Measurements from ENCODE around the gene PIEZO2. TPM values are rescaled to one million over a fixed set of nuclear protein-coding genes. Genes with fewer than 3 reads are reported as not detected.

The PIEZO2 gene
- total and polyA plus RNA-seq, 2 donors (not counting 1 experiment from before 2014, with no cell fraction given), result not detected

- Histone ChIP-seq H3K36me3 (replicated peaks in 1 of 2; ENCODE audit: control extremely low read depth in 1 of 2, control insufficient read depth in 1 of 2, extremely low read depth in 1 of 2, insufficient read depth in 2 of 2, low read length in 1 of 2) (no peaks in the 10 kb centered on the region), H3K27me3 (replicated peaks in 1 of 4; ENCODE audit: control extremely low read depth in 1 of 4, control insufficient read depth in 3 of 4, insufficient read depth in 4 of 4, low read length in 3 of 4) (no peaks in the 10 kb centered on the region), H3K27ac (ENCODE audit: low read length in 2 of 2) (no peak overlapping the region), H3K9me3 (ENCODE audit: control extremely low read depth in 1 of 3, control insufficient read depth in 2 of 3, insufficient read depth in 1 of 3, low read length in 2 of 3) (peaks cover 4 to 21% (median 5%) of the 10 kb centered on the region in 3 donors), H3K4me3 (ENCODE audit: control extremely low read depth in 1 of 5, extremely low read depth in 1 of 5, insufficient read depth in 1 of 5, low read depth in 2 of 5, low read length in 4 of 5) (no peak overlapping the region), H3K4me2 (replicated peaks; ENCODE audit: low read depth, low read length, poor library complexity, severe bottlenecking) (no peak overlapping the region), H3K9ac (ENCODE audit: low read length) (no peak overlapping the region), H3K79me2 (ENCODE audit: control insufficient read depth, insufficient read depth, low read length) (no peaks in the 10 kb centered on the region), H3K4me1 (ENCODE audit: control insufficient read depth in 2 of 2, insufficient read depth in 2 of 2, low read length in 2 of 2) (no peaks in the 10 kb centered on the region), H2AFZ (ENCODE audit: insufficient read depth, low read depth, low read length, poor library complexity, severe bottlenecking) (no peak overlapping the region), H4K20me1 (ENCODE audit: control insufficient read depth, insufficient read depth, low read length, poor library complexity, severe bottlenecking) (no peaks in the 10 kb centered on the region)
- POLR2A ChIA-PET, result no interaction called here
- no CpG with 5 or more reads among the region's 2 CpGs for WGBS (ENCODE audit: insufficient coverage)
- Mint-ChIP-seq H3K9me3 (ENCODE audit: insufficient read depth) (peaks cover 12% of the 10 kb centered on the region), H3K27ac (no peak overlapping the region), H3K4me1 (no peaks in the 10 kb centered on the region), H3K27me3 (no peaks in the 10 kb centered on the region), H3K4me3 (no peak overlapping the region)
- CTCF ChIA-PET, result no interaction called here
- intact Hi-C loops (cut with micrococcal nuclease), result no loop called here
- TF ChIP-seq EZH2 (IDR thresholded peaks at IDR 0.05; ENCODE audit: borderline replicate concordance, insufficient read depth, low read depth, low read length, poor library complexity, severe bottlenecking) (no peak), CTCF (IDR thresholded peaks at IDR 0.05) (no peak)
- ATAC-seq (ENCODE audit: low read depth), result no peak
- no peak for DNase-seq
These were observed 163.7 kb downstream of the PIEZO2 start for GRCh38 chr18:10985689-10986088.

GRCh38 chr18:10979411-10979810, 170.0 kb downstream of the PIEZO2 start:
- ChIA-PET POLR2A (no interaction called here), CTCF (no interaction called here)
- Histone ChIP-seq H3K9ac (ENCODE audit: low read length) (no peak overlapping the region), H3K4me1 (ENCODE audit: control insufficient read depth in 2 of 2, insufficient read depth in 2 of 2, low read length in 2 of 2) (no peaks in the 10 kb centered on the region), H3K4me3 (ENCODE audit: control extremely low read depth in 1 of 5, extremely low read depth in 1 of 5, insufficient read depth in 1 of 5, low read depth in 2 of 5, low read length in 4 of 5) (no peak overlapping the region), H4K20me1 (ENCODE audit: control insufficient read depth, insufficient read depth, low read length, poor library complexity, severe bottlenecking) (no peaks in the 10 kb centered on the region), H3K27ac (ENCODE audit: low read length in 2 of 2) (no peak overlapping the region), H3K79me2 (ENCODE audit: control insufficient read depth, insufficient read depth, low read length) (no peaks in the 10 kb centered on the region), H3K27me3 (replicated peaks in 1 of 4; ENCODE audit: control extremely low read depth in 1 of 4, control insufficient read depth in 3 of 4, insufficient read depth in 4 of 4, low read length in 3 of 4) (no peaks in the 10 kb centered on the region), H2AFZ (ENCODE audit: insufficient read depth, low read depth, low read length, poor library complexity, severe bottlenecking) (no peak overlapping the region), H3K9me3 (ENCODE audit: control extremely low read depth in 1 of 3, control insufficient read depth in 2 of 3, insufficient read depth in 1 of 3, low read length in 2 of 3) (peaks cover 0 to 11% (median 6%) of the 10 kb centered on the region in 3 donors), H3K36me3 (replicated peaks in 1 of 2; ENCODE audit: control extremely low read depth in 1 of 2, control insufficient read depth in 1 of 2, extremely low read depth in 1 of 2, insufficient read depth in 2 of 2, low read length in 1 of 2) (no peaks in the 10 kb centered on the region), H3K4me2 (replicated peaks; ENCODE audit: low read depth, low read length, poor library complexity, severe bottlenecking) (no peak overlapping the region)
- Mint-ChIP-seq H3K27ac (no peak overlapping the region), H3K4me3 (no peak overlapping the region), H3K9me3 (ENCODE audit: insufficient read depth) (peaks cover 2% of the 10 kb centered on the region), H3K4me1 (no peaks in the 10 kb centered on the region), H3K27me3 (no peaks in the 10 kb centered on the region)
- 67% methylated on average over 1 of the region's 7 CpGs for WGBS (ENCODE audit: insufficient coverage)
- TF ChIP-seq CTCF (IDR thresholded peaks at IDR 0.05), result no peak
- no peak for TF ChIP-seq EZH2 (IDR thresholded peaks at IDR 0.05; ENCODE audit: borderline replicate concordance, insufficient read depth, low read depth, low read length, poor library complexity, severe bottlenecking)
- ATAC-seq (ENCODE audit: low read depth), result no peak
- DNase-seq, result no peak
- intact Hi-C loops (cut with micrococcal nuclease), result no loop called here

Data from B cell (primary cell).